Stimulated activated CD4-positive, alpha-beta T cell treated with anti-CD3 and anti-CD28 coated beads, Interleukin-12 subunit alpha, Interleukin-12 subunit beta, amount 100 ng/mL, for 24 hours (primary cell): ENCODE results near the gene DNHD1.
A peak's percentile ranks its signal among the peaks of the same experiment; 100 is the strongest.

Source experiments
- DNase-seq, 2 experiments: peaks; one replicate each; pipeline ENCODE4 v3.0.0-alpha.2; 2020; ENCODE audit warnings: low read depth in 2 of 2

Gene DNHD1

GRCh38 chr11:6611092-6611962, 114.2 kb downstream of the DNHD1 start:
- peak in 1 of 2 experiments; percentile 24 for DNase-seq

DNA sequence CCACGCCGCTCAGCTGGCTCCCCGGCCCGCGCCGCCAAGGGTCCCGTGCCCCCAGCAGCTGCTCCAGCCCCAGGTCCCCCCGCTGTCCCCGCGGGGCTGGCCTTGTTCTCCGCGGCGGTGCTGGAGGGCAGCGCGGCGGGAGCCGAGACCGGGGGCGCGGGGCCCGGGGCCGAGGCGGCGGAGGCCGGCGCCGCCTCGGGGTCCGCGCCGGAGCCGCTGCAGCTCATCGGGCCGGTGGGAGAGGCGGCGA, 114.8 kb downstream of the DNHD1 start:
- no peak for DNase-seq

GRCh38 chr11:6612213-6613041, 115.3 kb downstream of the DNHD1 start, which contains the start of gene TAF10:
TSS of gene TAF10 (minus strand) at chr11:6612216. CDS start at chr11:6612189, 27 bp downstream.
- peak; percentile 89 to 95 for DNase-seq

GRCh38 chr11:6613496-6613895, 116.4 kb downstream of the DNHD1 start:
- DNase-seq: no peak

GRCh38 chr11:6614446-6614845, 117.4 kb downstream of the DNHD1 start:
- no peak for DNase-seq

DNA sequence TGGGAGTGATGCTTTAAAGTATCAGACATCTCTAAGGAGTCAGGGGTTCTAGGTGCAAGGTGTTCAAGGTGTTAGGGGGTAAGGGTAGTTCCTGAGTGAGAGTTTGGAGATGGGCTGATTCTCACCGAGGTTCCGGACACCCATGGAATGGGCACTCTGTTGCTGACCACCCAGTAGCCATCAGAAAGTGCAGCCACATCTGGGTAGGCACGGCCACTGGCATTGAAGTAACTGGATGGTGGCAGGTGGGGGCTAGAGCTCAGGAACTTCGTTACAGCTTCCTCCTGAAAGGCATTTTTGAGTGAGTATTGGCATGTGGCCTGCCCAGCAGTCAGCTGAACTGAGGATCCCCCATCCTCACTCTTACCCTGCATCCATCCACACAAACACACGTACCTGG, 118.0 kb downstream of the DNHD1 start:
- DNase-seq: no peak

GRCh38 chr11:6615882-6616585, 119.0 kb downstream of the DNHD1 start:
- no peak for DNase-seq

DNA sequence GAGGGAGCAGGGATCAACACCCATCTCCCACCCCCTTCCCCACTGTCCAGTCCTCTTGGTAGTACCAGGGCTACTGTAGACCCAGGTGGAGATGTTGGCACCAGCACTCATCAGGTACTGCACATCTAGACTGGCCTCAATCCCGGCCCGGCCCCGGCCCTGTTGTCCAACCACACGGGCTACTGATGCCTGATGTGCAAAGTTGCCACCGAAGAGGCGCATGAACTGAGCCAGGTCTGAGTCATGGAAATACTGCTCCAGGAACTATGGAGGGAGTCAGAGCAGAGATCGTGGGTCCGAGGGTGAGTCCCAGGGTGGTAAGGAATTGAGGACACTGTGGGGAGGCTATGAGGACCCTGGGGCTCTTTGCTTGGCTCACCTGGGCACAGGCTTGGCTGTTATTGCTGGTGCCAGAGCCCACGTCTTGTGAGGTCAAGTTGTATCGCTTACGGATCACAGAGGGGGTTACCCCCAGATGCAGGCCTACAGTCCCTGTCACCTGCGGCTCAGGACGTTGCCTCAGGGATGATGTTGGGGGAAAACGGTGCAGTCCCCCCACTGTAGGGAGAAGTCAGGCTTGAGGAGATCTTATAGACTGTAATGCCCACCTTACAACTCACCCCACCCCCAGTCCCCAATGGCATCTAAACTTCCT, 119.6 kb downstream of the DNHD1 start:
- DNase-seq: no peak

DNA sequence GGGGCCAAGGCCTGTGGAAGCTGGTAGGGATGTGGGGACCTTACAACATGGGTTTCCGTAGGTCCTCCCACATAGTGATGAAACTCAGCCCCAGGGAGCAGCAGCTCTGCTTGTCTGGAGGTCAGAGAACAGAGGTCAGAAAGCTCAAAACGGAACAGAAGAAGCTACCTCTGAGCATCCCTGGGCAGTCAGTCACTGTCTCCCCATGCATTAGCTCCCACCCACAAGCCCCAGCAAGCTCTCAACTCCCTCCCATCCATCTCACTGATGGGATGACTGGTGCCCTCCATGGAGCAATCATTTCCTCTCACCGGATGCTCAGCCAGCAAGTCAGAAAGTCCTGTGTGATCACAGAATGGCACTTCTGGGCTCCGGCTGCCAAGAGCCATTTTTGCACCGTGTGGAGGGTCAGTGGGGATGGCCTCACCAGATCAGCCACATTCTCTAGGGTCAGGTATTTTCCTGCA, 120.3 kb downstream of the DNHD1 start:
- DNase-seq: no peak

DNA sequence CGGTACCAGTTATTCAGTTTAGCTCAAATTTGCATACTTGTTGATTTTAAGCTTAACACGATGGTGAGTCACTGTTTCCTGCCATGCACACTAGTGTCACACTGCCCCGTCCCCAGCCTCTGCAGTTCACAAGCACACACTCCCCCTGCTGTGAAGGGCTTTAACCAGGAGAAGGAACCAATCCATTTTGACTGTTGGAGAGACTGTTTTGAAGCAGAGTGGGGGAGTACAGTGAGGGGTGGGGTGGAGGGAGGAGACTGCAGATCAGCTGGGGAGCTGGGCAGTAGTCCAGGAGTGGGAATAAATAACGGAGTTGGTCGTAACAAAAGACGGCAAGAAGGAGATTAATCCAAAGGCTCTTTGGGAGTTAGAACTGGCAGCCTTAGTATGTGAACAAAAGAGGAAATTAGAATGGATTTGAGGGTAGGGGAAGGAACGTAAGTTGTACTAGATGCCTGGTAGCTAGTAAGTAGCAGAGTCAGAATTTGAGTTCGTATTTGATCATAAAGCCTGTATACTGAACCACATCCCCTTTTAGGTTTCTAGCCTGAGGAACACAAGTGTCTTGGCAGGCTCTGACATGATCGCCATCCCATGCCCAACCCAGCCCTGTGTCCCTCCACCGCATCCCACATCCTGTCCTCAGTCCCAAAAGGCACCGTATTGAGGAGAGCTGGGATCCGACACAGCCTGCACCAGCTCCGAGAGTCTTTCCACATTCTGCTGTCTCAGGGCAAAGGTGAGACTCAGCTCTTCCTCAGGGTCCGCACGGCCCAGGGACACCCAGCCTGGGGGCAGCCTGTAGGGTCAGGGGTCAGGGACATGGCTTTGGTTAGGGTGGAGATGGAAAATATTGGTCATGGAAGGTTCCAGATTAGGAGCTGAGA, 121.3 kb downstream of the DNHD1 start:
- DNase-seq: peak; percentile 35 to 39

DNA sequence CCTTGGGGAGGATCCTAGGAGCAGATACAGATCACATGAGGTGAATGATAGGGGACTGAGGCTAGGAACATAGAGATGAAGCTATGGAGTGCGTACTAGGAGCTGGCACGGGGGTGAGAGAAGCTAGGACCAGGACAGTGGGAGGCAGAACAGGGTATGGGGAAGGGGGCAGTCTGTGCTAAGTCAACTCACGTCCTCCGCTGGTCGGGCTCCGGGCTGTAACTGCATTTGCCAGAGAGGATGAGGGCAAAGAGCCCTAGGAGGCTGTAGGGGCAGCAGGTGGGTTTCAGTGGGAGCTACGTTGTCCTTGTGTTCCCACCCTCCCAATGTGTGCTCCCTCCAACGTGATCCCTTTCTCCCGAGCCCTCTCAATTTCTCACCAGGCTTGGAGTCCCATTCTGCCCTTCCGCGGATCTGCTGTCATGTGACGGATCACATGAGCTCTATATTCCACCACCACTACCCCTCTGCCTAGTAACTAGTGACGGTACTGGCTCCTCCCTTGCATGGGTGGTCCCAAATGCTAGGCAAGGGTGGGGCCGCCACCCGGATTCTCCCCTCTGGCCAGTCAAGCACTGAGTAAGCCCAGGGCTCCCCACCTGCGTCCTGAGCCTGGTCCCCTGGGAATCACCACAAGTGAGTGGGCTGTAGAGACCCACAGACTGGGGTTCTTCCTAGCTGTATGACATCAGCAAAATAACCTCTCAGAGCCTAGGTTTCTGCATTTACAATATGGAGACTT, 122.1 kb downstream of the DNHD1 start, which contains the start of gene TPP1:
Gene TPP1, minus strand, starts transcription at position 419 of the 742 bp plus-strand sequence. Its CDS starts 22 bp downstream, at position 397.
- DNase-seq: peak; percentile 76 to 83

DNA sequence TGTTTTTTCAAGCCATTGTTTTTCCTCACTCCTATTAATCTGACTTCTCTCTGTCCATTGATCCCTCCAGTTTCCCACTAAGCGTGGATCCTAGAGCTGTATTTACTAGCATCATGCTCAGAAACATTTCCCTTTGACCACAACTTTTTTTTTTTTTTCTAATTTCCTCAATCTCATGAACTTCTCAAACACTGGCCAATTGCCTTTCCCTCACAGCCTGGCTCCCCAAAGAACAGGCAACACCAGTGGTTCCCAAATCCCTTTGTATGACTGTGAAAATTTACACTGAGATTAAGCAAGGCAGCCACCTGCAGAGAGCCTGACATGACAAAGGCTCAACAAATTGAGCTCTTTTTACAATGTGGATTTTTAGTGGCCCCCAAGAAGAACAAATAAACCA, 123.6 kb downstream of the DNHD1 start:
- no peak for DNase-seq
